Transverse colon (tissue), 4 donors: ENCODE results near the gene TUSC2.
A peak's percentile ranks its signal among the peaks of the same experiment; 100 is the strongest.

ENCODE experiments used
- POLR2A ChIP-seq: fragments of 450-650 bp; IDR thresholded peaks from one replicate; pipeline ENCODE4 v1.6.1; 2016; ENCODE audit warnings: antibody characterized with exemption, mild to moderate bottlenecking, moderate library complexity
- POLR2AphosphoS5 ChIP-seq, 3 donors: sonication (generic); formaldehyde crosslinking; IDR thresholded peaks; one replicate each; pipeline ENCODE4 v1.6.1; 2016; ENCODE audit warnings: antibody characterized with exemption in 3 of 3
- TF ChIP-seq, protein P1 (sequence below), 5 experiments: fragments of 200-600 bp in 3 of 5; fragments of 450-650 bp in 2 of 5; sonication (generic) in 3 of 5; IDR thresholded peaks; 1 replicate in 2 of 5; 2 replicates in 3 of 5; pipeline ENCODE4 v1.5.1; 2016 to 2017; ENCODE audit warnings: antibody characterized with exemption in 5 of 5, inconsistent platforms in 3 of 5, mild to moderate bottlenecking in 2 of 5, moderate library complexity in 1 of 5

DNA sequence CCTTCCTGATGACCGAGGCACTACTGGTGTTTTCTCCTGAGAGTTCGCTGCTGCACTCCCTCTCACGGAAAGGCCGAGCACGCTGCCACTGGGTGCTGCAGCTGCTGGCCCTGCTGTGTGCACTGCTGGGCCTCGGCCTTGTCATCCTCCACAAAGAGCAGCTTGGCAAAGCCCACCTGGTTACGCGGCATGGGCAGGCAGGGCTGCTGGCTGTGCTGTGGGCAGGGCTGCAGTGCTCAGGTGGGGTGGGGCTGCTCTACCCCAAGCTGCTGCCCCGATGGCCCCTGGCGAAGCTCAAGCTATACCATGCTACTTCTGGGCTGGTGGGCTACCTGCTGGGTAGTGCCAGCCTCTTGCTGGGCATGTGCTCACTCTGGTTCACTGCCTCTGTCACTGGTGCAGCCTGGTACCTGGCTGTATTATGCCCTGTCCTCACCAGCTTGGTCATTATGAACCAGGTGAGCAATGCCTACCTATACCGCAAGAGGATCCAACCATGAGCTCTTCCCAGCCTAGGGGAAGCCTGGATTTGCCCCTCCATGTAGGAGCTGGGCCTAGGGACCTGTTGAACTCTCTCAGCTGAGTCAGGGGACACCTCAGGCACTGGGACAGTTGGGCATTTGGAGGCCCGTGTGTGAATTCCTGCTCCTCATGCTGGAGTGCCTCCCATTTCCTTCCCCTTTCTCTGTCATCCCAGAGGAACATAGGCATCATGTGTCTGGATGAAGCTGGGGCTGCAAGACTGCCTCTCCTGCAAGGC, 25.4 kb upstream of the TUSC2 start:
- TF ChIP-seq, protein P1, sequence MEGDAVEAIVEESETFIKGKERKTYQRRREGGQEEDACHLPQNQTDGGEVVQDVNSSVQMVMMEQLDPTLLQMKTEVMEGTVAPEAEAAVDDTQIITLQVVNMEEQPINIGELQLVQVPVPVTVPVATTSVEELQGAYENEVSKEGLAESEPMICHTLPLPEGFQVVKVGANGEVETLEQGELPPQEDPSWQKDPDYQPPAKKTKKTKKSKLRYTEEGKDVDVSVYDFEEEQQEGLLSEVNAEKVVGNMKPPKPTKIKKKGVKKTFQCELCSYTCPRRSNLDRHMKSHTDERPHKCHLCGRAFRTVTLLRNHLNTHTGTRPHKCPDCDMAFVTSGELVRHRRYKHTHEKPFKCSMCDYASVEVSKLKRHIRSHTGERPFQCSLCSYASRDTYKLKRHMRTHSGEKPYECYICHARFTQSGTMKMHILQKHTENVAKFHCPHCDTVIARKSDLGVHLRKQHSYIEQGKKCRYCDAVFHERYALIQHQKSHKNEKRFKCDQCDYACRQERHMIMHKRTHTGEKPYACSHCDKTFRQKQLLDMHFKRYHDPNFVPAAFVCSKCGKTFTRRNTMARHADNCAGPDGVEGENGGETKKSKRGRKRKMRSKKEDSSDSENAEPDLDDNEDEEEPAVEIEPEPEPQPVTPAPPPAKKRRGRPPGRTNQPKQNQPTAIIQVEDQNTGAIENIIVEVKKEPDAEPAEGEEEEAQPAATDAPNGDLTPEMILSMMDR (IDR thresholded peaks at IDR 0.05) = no peak
- TF ChIP-seq POLR2A (no peak), POLR2AphosphoS5 (IDR thresholded peaks at IDR 0.05) (peak in 1 of 3 donors; percentile 13)
